BLaER1 treated with 17β-estradiol and CSF1 and Interleukin-3, amounts not matched to agents 10 nM and 100 nM (cell line): Measurements from ENCODE around the gene ZBTB21.

Experiments used
- H3K27ac ChIP-seq, 11 experiments: shearing (Covaris generic); formaldehyde crosslinking; 2 replicates each; pipeline ENCODE4 v1.8.1; 2022
- H3K27me3 ChIP-seq, 11 experiments: shearing (Covaris generic); formaldehyde crosslinking; 2 replicates each; pipeline ENCODE4 v1.8.1; 2022
- H3K36me3 ChIP-seq, 11 experiments: shearing (Covaris generic); formaldehyde crosslinking; 2 replicates each; pipeline ENCODE4 v1.8.1; 2022
- H3K4me1 ChIP-seq, 10 experiments: shearing (Covaris generic); formaldehyde crosslinking; 2 replicates each; pipeline ENCODE4 v1.8.1; 2022
- H3K4me2 ChIP-seq, 11 experiments: shearing (Covaris generic); formaldehyde crosslinking; 2 replicates each; pipeline ENCODE4 v1.8.1; 2022
- H3K4me3 ChIP-seq, 10 experiments: shearing (Covaris generic); formaldehyde crosslinking; 2 replicates each; pipeline ENCODE4 v1.8.1; 2022
- H3K9ac ChIP-seq, 11 experiments: shearing (Covaris generic); formaldehyde crosslinking; 2 replicates each; pipeline ENCODE4 v1.8.1; 2022
- H3K9me3 ChIP-seq, 11 experiments: shearing (Covaris generic); formaldehyde crosslinking; replicated peaks in 1 of 11; 2 replicates each; pipeline ENCODE4 v1.8.1; 2022
- H4K20me1 ChIP-seq, 11 experiments: shearing (Covaris generic); formaldehyde crosslinking; 2 replicates each; pipeline ENCODE4 v1.8.1; 2022
- Cebpa-rat ChIP-seq, 11 experiments: shearing (Covaris generic); IDR thresholded peaks; 2 replicates each; pipeline ENCODE4 v1.8.1; 2022

ZBTB21 gene

GRCh38 chr21:41943851-41944250 is 66.3 kb downstream of the ZBTB21 start:
- Histone ChIP-seq H3K27me3 (no peaks in the 10 kb centered on the region), H3K36me3 (peaks cover 9 to 38% (median 20%) of the 10 kb centered on the region in 11 experiments; a peak in 20 of 22 replicates), H3K27ac (no peak overlapping the region), H3K4me1 (peaks cover 14 to 36% (median 24%) of the 10 kb centered on the region in 10 experiments; a peak in 18 of 20 replicates), H3K9ac (0 out of 22 replicates have a peak overlapping the region, but pooled peaks of 2 of the 11 experiments have one; percentile 3 to 11), H3K4me3 (no peak overlapping the region), H4K20me1 (peaks cover 0 to 22% (median 6%) of the 10 kb centered on the region in 11 experiments; a peak in 10 of 22 replicates), H3K9me3 (peaks cover 0 to 11% (median 4%) of the 10 kb centered on the region in 11 experiments; a peak in 11 of 22 replicates), H3K4me2 (peak overlapping the region in 3 of 11 experiments; percentile 2 to 30 (median 22); a peak in 2 of 22 replicates)
- TF ChIP-seq Cebpa-rat (IDR thresholded peaks at IDR 0.05) = no peak

- no peak overlapping the region for H3K9ac ChIP-seq
- no peak overlapping the region for H3K4me2 ChIP-seq
Observed at GRCh38 chr21:41942457-41942856, 67.7 kb downstream of the ZBTB21 start.

GRCh38 chr21:41941941-41942340 is 68.2 kb downstream of the ZBTB21 start:
- peaks cover 10 to 45% (median 21%) of the 10 kb centered on the region in 11 experiments; a peak in 20 of 22 replicates for H3K36me3 ChIP-seq

More at GRCh38 chr21:41942457-41942856, 67.7 kb downstream of the ZBTB21 start:
- Histone ChIP-seq H4K20me1 (peaks cover 0 to 15% (median 5%) of the 10 kb centered on the region in 11 experiments; a peak in 6 of 22 replicates), H3K9me3 (peaks cover 0 to 11% (median 4%) of the 10 kb centered on the region in 11 experiments; a peak in 11 of 22 replicates), H3K27me3 (no peaks in the 10 kb centered on the region), H3K27ac (no peak overlapping the region), H3K4me1 (peaks cover 6 to 25% (median 17%) of the 10 kb centered on the region in 10 experiments; a peak in 17 of 20 replicates), H3K4me3 (no peak overlapping the region), H3K36me3 (peaks cover 10 to 45% (median 21%) of the 10 kb centered on the region in 11 experiments; a peak in 20 of 22 replicates)
- TF ChIP-seq Cebpa-rat (IDR thresholded peaks at IDR 0.05) = no peak

GRCh38 chr21:41940431-41940830 is 69.7 kb downstream of the ZBTB21 start:
- H3K9me3 ChIP-seq = peaks cover 0 to 17% (median 4%) of the 10 kb centered on the region in 11 experiments; a peak in 11 of 22 replicates
- no peak overlapping the region for H3K9ac ChIP-seq
- H3K4me2 ChIP-seq = no peak overlapping the region
- no peak overlapping the region for H3K27ac ChIP-seq
- H4K20me1 ChIP-seq = peaks cover 0 to 15% (median 5%) of the 10 kb centered on the region in 11 experiments; a peak in 5 of 22 replicates
- H3K27me3 ChIP-seq = no peaks in the 10 kb centered on the region
- TF ChIP-seq Cebpa-rat (IDR thresholded peaks at IDR 0.05) = no peak
- peaks cover 10 to 52% (median 26%) of the 10 kb centered on the region in 11 experiments; a peak in 20 of 22 replicates for H3K36me3 ChIP-seq
- H3K4me1 ChIP-seq = peaks cover 1 to 11% (median 7%) of the 10 kb centered on the region in 10 experiments; a peak in 9 of 20 replicates
- H3K4me3 ChIP-seq = no peak overlapping the region

More at GRCh38 chr21:41941941-41942340, 68.2 kb downstream of the ZBTB21 start:
- H3K4me1 ChIP-seq = peaks cover 6 to 25% (median 17%) of the 10 kb centered on the region in 10 experiments; a peak in 16 of 20 replicates
- H3K9me3 ChIP-seq = peaks cover 0 to 11% (median 4%) of the 10 kb centered on the region in 11 experiments; a peak in 11 of 22 replicates
- no peak overlapping the region for H3K9ac ChIP-seq
- no peak overlapping the region for H3K4me3 ChIP-seq
- H3K27ac ChIP-seq = no peak overlapping the region
- peaks cover 0 to 15% (median 5%) of the 10 kb centered on the region in 11 experiments; a peak in 6 of 22 replicates for H4K20me1 ChIP-seq
- H3K27me3 ChIP-seq = no peaks in the 10 kb centered on the region
- H3K4me2 ChIP-seq = no peak overlapping the region
- TF ChIP-seq Cebpa-rat (IDR thresholded peaks at IDR 0.05) = no peak

- TF ChIP-seq Cebpa-rat (IDR thresholded peaks at IDR 0.05) = no peak
- no peak overlapping the region for H3K4me3 ChIP-seq
- H4K20me1 ChIP-seq = peaks cover 0 to 15% (median 5%) of the 10 kb centered on the region in 11 experiments; a peak in 5 of 22 replicates
- no peak overlapping the region for H3K4me2 ChIP-seq
- no peaks in the 10 kb centered on the region for H3K27me3 ChIP-seq
- H3K9me3 ChIP-seq = peaks cover 0 to 8% (median 0%) of the 10 kb centered on the region in 11 experiments; a peak in 1 of 22 replicates
- H3K4me1 ChIP-seq = peaks cover 0 to 11% (median 7%) of the 10 kb centered on the region in 10 experiments; a peak in 8 of 20 replicates
- peaks cover 10 to 46% (median 26%) of the 10 kb centered on the region in 11 experiments; a peak in 19 of 22 replicates for H3K36me3 ChIP-seq
- no peak overlapping the region for H3K27ac ChIP-seq
- H3K9ac ChIP-seq = no peak overlapping the region
Observed at GRCh38 chr21:41939391-41939790, 70.8 kb downstream of the ZBTB21 start.
